SK-N-SH (cell line): ENCODE results near the gene MAOA.

Source experiments
- EP300 ChIP-seq, 2 experiments: IDR thresholded peaks; 2 replicates each; pipeline versions ENCODE4 v1.4.0 to v1.6.1; 2012; ENCODE audit warnings: borderline replicate concordance in 1 of 2, low read depth in 1 of 2, low read length in 1 of 2
- IRF3 ChIP-seq: fragments of 150-350 bp; IDR thresholded peaks from 2 replicates; pipeline ENCODE4 v1.6.1; 2016; ENCODE audit warnings: mild to moderate bottlenecking, low read depth, low read length
- JUND ChIP-seq: IDR thresholded peaks from 2 replicates; pipeline ENCODE4 v1.4.0; 2012
- POLR2AphosphoS5 ChIP-seq: IDR thresholded peaks from 2 replicates; pipeline ENCODE4 v1.6.1; 2012; ENCODE audit warnings: low read depth, low read length
- REST ChIP-seq: IDR thresholded peaks from 2 replicates; pipeline ENCODE4 v1.6.1; 2012; ENCODE audit warnings: mild to moderate bottlenecking, low read depth, low read length, moderate library complexity
- YY1 ChIP-seq: IDR thresholded peaks from 2 replicates; pipeline ENCODE4 v1.4.0; 2012; ENCODE audit warnings: low read depth, mild to moderate bottlenecking
- TF ChIP-seq, protein P1 (sequence below): fragments of 200-600 bp; sonication (generic); IDR thresholded peaks from 2 replicates; pipeline ENCODE4 v1.6.1; 2017; ENCODE audit warnings: antibody characterized with exemption, mild to moderate bottlenecking, moderate library complexity

DNA sequence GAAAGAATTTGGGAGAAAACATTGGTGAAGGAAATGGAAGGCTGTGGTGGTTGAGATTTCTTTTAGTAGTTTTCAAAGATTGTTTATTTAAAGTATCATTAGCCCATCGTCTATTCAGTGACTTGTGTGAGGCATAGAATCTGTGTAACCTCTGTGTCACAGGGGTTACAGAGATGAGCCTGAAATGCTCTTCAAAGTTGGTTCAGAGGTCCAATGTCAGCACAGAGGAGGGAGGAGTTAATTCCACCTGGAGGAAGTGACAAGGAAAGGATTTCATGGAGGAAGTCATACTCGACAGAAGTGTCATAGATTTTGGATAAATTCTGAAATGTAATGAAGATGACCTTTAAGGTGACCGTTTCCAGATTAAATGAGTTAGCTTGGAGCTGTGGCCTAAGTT, 8.2 kb downstream of the MAOA start:
- TF ChIP-seq REST (no peak), JUND (no peak), IRF3 (no peak), POLR2AphosphoS5 (no peak), YY1 (no peak), EP300 (IDR thresholded peaks at IDR 0.05; ENCODE audit: borderline replicate concordance in 1 of 2, low read depth in 1 of 2, low read length in 1 of 2) (no peak)
- TF ChIP-seq, protein P1, sequence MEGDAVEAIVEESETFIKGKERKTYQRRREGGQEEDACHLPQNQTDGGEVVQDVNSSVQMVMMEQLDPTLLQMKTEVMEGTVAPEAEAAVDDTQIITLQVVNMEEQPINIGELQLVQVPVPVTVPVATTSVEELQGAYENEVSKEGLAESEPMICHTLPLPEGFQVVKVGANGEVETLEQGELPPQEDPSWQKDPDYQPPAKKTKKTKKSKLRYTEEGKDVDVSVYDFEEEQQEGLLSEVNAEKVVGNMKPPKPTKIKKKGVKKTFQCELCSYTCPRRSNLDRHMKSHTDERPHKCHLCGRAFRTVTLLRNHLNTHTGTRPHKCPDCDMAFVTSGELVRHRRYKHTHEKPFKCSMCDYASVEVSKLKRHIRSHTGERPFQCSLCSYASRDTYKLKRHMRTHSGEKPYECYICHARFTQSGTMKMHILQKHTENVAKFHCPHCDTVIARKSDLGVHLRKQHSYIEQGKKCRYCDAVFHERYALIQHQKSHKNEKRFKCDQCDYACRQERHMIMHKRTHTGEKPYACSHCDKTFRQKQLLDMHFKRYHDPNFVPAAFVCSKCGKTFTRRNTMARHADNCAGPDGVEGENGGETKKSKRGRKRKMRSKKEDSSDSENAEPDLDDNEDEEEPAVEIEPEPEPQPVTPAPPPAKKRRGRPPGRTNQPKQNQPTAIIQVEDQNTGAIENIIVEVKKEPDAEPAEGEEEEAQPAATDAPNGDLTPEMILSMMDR, result no peak
